ENCODE measurements around the gene HEBP1.
"Not testable (repeated sequence)": the region's sequence is repeated elsewhere in the genome, so short reads cannot be mapped to it uniquely, and the experiment has no call there.

DNA sequence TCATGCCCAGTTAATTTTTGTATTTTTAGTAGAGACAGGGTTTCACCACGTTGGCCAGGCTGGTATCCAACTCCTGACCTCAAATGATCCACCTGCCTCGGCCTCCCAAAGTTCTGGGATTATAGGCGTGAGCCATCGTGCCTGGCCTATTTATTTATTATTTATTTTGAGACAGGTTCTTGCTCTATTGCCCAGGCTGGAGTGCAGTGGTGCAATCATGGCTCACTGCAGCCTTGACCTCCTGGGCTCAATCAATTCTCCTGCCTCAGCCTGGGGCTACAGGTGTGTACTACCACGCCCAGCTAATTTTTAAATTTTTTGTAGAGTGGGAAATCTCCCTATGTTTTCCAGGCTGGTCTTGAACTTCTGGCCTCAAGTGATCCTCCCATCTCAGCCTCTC is 35.3 kb upstream of the HEBP1 start:
- not testable (repeated sequence) for TF ChIP-seq POLR2A (IDR thresholded peaks at IDR 0.05)
- TF ChIP-seq, protein P1, sequence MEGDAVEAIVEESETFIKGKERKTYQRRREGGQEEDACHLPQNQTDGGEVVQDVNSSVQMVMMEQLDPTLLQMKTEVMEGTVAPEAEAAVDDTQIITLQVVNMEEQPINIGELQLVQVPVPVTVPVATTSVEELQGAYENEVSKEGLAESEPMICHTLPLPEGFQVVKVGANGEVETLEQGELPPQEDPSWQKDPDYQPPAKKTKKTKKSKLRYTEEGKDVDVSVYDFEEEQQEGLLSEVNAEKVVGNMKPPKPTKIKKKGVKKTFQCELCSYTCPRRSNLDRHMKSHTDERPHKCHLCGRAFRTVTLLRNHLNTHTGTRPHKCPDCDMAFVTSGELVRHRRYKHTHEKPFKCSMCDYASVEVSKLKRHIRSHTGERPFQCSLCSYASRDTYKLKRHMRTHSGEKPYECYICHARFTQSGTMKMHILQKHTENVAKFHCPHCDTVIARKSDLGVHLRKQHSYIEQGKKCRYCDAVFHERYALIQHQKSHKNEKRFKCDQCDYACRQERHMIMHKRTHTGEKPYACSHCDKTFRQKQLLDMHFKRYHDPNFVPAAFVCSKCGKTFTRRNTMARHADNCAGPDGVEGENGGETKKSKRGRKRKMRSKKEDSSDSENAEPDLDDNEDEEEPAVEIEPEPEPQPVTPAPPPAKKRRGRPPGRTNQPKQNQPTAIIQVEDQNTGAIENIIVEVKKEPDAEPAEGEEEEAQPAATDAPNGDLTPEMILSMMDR (IDR thresholded peaks at IDR 0.05), result not testable (repeated sequence)

Data from Peyer's patch (tissue), 4 donors.